Measurements from ENCODE around the gene PLCB4.

PLCB4 gene

GRCh38 chr20:9078826-9079731, 10.2 kb downstream of the PLCB4 start:
- Histone ChIP-seq H3K4me3 (ENCODE audit: low read depth, low read length) (no peak overlapping the region), H3K36me3 (ENCODE audit: control insufficient read depth, insufficient read depth, low read length) (no peaks in the 10 kb centered on the region), H3K4me1 (ENCODE audit: control insufficient read depth, insufficient read depth, low read length) (peaks cover 33% of the 10 kb centered on the region), H3K27me3 (ENCODE audit: control insufficient read depth, insufficient read depth, low read length) (no peaks in the 10 kb centered on the region), H3K9me3 (ENCODE audit: control insufficient read depth, insufficient read depth, low read length) (no peaks in the 10 kb centered on the region), H3K9ac (ENCODE audit: low read depth, low read length) (no peak overlapping the region), H3K27ac (ENCODE audit: low read depth, low read length) (no peak overlapping the region)

DNA sequence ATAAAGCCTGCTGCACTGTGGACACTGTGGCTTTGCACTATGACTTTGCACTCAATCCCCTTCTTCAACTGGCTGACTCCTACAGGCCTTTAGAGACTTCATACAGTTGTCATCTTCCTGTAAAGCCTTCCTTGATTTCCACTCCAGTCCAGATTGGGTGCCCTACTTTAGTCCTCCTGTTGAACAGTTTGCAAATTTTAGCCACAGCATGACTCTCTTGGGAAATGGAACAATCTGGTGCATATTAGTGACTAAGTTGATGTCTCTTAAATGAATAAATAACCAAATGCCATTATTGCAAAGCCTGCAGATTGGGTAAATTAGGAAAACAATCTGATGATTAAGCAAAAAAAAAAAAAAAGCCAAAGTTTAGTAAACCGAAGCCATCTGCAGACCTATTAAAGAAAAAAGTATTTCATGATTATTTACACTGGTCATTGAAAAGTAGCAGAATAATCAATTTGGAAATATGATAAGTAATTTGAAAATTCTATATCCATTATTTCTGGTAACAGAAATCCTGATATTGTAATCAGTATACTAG, 12.6 kb downstream of the PLCB4 start:
- Histone ChIP-seq H3K27me3 (ENCODE audit: control insufficient read depth, insufficient read depth, low read length) (no peaks in the 10 kb centered on the region), H3K9me3 (ENCODE audit: control insufficient read depth, insufficient read depth, low read length) (no peaks in the 10 kb centered on the region), H3K36me3 (ENCODE audit: control insufficient read depth, insufficient read depth, low read length) (no peaks in the 10 kb centered on the region), H3K9ac (ENCODE audit: low read depth, low read length) (no peak overlapping the region), H3K4me3 (ENCODE audit: low read depth, low read length) (no peak overlapping the region), H3K27ac (ENCODE audit: low read depth, low read length) (no peak overlapping the region), H3K4me1 (ENCODE audit: control insufficient read depth, insufficient read depth, low read length) (peaks cover 14% of the 10 kb centered on the region)

- H3K9ac ChIP-seq (ENCODE audit: low read depth, low read length) = no peak overlapping the region
- H3K36me3 ChIP-seq (ENCODE audit: control insufficient read depth, insufficient read depth, low read length) = no peaks in the 10 kb centered on the region
Measured at GRCh38 chr20:9082741-9083140, 13.9 kb downstream of the PLCB4 start.

GRCh38 chr20:9087531-9088217, 18.8 kb downstream of the PLCB4 start:
- Histone ChIP-seq H3K4me3 (ENCODE audit: low read depth, low read length) (no peak overlapping the region), H3K36me3 (ENCODE audit: control insufficient read depth, insufficient read depth, low read length) (no peaks in the 10 kb centered on the region), H3K4me1 (ENCODE audit: control insufficient read depth, insufficient read depth, low read length) (peaks cover 5% of the 10 kb centered on the region; the same call in 1 of the 2 replicates), H3K9me3 (ENCODE audit: control insufficient read depth, insufficient read depth, low read length) (no peaks in the 10 kb centered on the region), H3K27ac (ENCODE audit: low read depth, low read length) (no peak overlapping the region), H3K27me3 (ENCODE audit: control insufficient read depth, insufficient read depth, low read length) (no peaks in the 10 kb centered on the region), H3K9ac (ENCODE audit: low read depth, low read length) (no peak overlapping the region)

More at GRCh38 chr20:9082741-9083140, 13.9 kb downstream of the PLCB4 start:
- H3K27me3 ChIP-seq (ENCODE audit: control insufficient read depth, insufficient read depth, low read length) = no peaks in the 10 kb centered on the region
- H3K9me3 ChIP-seq (ENCODE audit: control insufficient read depth, insufficient read depth, low read length) = no peaks in the 10 kb centered on the region
- H3K4me3 ChIP-seq (ENCODE audit: low read depth, low read length) = no peak overlapping the region
- H3K27ac ChIP-seq (ENCODE audit: low read depth, low read length) = no peak overlapping the region
- H3K4me1 ChIP-seq (ENCODE audit: control insufficient read depth, insufficient read depth, low read length) = peaks cover 11% of the 10 kb centered on the region

DNA sequence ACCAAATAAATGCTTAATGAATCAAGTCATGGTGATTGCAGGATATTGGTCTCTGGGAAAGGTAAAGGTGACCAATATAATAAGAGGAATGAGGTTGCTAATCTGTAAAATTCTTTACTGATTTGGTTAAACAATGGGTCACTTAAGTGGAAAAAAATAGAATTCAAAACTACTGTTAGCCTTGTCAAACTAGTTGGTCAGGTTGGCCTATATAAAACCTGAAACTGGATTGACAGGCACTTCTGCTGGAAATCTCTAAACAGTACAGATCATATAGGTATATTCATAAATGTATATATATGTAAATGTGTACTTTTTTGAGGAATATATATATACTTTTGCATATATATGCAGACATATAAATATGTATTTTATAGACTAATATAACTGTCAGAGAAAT, 19.7 kb downstream of the PLCB4 start:
- Histone ChIP-seq H3K9me3 (ENCODE audit: control insufficient read depth, insufficient read depth, low read length) (no peaks in the 10 kb centered on the region), H3K9ac (ENCODE audit: low read depth, low read length) (no peak overlapping the region), H3K36me3 (ENCODE audit: control insufficient read depth, insufficient read depth, low read length) (no peaks in the 10 kb centered on the region), H3K4me1 (ENCODE audit: control insufficient read depth, insufficient read depth, low read length) (peaks cover 13% of the 10 kb centered on the region; the same call in 1 of the 2 replicates), H3K27me3 (ENCODE audit: control insufficient read depth, insufficient read depth, low read length) (no peaks in the 10 kb centered on the region), H3K27ac (ENCODE audit: low read depth, low read length) (no peak overlapping the region), H3K4me3 (ENCODE audit: low read depth, low read length) (no peak overlapping the region)

DNA sequence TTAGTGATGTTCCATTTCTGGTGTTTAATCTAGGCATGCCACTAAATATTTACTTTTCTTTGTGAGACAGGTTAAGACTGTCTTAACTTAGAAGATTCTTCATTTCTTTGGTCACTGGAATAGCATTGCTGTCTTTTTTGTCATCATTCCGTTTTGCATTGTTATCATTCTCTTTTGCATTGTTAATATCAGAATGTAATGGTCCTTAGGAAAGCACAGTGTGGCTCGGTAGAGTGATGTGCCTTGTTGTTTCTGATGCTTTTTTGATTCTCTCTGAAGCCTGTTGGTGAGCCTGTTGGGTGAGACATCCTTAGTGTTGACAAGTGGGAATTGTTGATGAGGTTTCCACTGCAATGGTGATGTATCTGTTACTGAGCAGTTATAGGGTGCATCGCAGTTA, 23.2 kb downstream of the PLCB4 start:
- Histone ChIP-seq H3K4me1 (ENCODE audit: control insufficient read depth, insufficient read depth, low read length) (peaks cover 13% of the 10 kb centered on the region; the same call in 1 of the 2 replicates), H3K4me3 (ENCODE audit: low read depth, low read length) (no peak overlapping the region), H3K27me3 (ENCODE audit: control insufficient read depth, insufficient read depth, low read length) (no peaks in the 10 kb centered on the region), H3K27ac (ENCODE audit: low read depth, low read length) (no peak overlapping the region), H3K9me3 (ENCODE audit: control insufficient read depth, insufficient read depth, low read length) (no peaks in the 10 kb centered on the region), H3K9ac (ENCODE audit: low read depth, low read length) (no peak overlapping the region), H3K36me3 (ENCODE audit: control insufficient read depth, insufficient read depth, low read length) (no peaks in the 10 kb centered on the region)

DNA sequence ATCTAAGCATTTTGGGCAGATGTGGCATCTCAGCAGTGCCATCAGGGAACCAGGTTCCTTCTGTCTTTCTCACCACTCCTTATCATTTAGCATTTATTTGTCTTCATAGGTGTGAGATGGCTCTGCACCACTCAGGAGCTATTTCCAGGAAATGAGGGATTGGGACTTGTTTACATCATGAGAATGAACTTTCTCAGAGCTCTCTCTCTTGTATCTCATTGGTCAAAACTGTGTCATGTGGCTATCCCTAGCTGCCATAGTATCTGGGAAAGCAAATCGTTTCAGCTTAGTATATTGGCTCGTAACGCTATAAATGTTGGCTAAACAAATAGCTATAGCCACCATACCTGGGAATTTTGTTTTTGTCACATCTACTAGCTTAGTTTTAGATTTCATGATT, 23.8 kb downstream of the PLCB4 start:
- H3K27ac ChIP-seq (ENCODE audit: low read depth, low read length) = no peak overlapping the region
- peaks cover 13% of the 10 kb centered on the region; the same call in 1 of the 2 replicates for H3K4me1 ChIP-seq (ENCODE audit: control insufficient read depth, insufficient read depth, low read length)
- no peaks in the 10 kb centered on the region for H3K36me3 ChIP-seq (ENCODE audit: control insufficient read depth, insufficient read depth, low read length)
- no peaks in the 10 kb centered on the region for H3K9me3 ChIP-seq (ENCODE audit: control insufficient read depth, insufficient read depth, low read length)
- H3K4me3 ChIP-seq (ENCODE audit: low read depth, low read length) = no peak overlapping the region
- H3K27me3 ChIP-seq (ENCODE audit: control insufficient read depth, insufficient read depth, low read length) = no peaks in the 10 kb centered on the region
- H3K9ac ChIP-seq (ENCODE audit: low read depth, low read length) = no peak overlapping the region

DNA sequence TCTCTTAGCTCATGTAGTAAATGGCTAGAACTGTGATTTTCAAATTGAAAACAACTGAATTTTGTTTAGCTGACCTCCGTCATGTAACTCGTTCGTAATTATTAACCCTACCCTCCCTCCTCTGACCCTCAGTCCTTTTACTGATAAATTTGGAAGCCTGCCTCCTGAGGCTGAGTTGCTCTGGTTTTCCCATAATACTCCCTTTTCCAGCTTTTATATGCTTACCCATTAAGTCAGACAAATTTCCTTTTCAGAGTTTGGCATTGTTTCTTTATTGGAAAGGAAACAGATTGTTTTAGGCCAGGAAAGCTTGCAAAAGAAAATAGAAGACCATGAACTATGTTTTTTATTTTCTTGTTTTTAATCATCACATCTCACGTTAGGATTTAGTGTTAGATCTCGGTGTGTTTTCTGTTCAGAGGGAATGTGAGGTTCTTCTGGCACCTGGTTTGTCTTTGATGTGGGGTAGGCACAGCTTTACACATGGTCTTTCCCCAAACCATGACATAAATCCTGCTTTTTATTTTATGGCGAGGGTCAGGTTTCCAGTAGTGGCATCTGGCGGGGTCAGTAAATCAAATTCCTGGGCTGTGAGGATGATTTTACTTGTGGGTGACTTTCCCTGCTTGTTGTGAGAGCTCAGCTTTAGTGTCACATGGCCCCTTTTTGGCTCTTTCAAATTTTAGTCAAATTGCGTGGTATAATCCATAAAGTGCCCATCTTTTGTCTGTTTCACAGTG, 24.5 kb downstream of the PLCB4 start:
- Histone ChIP-seq H3K9me3 (ENCODE audit: control insufficient read depth, insufficient read depth, low read length) (no peaks in the 10 kb centered on the region), H3K36me3 (ENCODE audit: control insufficient read depth, insufficient read depth, low read length) (no peaks in the 10 kb centered on the region), H3K27me3 (ENCODE audit: control insufficient read depth, insufficient read depth, low read length) (no peaks in the 10 kb centered on the region), H3K9ac (ENCODE audit: low read depth, low read length) (no peak overlapping the region), H3K4me1 (ENCODE audit: control insufficient read depth, insufficient read depth, low read length) (peaks cover 13% of the 10 kb centered on the region; the same call in 1 of the 2 replicates), H3K27ac (ENCODE audit: low read depth, low read length) (no peak overlapping the region), H3K4me3 (ENCODE audit: low read depth, low read length) (no peak overlapping the region)

DNA sequence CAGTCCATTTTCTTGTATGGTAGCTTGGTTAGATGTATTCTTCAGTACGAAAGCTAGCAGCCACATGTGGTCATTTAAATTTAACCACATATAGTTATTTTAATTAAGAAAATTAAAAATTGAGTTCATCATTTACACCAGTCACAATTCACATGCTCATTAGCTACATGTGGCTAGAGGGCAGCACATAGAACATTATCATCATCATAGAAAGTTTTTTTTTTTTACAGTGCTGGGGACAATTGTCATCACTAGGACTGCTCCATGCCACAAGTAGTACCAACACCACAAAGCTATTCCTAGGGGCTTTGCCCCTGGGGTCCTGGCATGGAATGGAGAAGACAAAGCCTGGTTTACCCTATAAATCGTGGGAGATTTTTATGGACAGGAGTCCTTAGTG, 30.5 kb downstream of the PLCB4 start:
- Histone ChIP-seq H3K9ac (ENCODE audit: low read depth, low read length) (no peak overlapping the region), H3K36me3 (ENCODE audit: control insufficient read depth, insufficient read depth, low read length) (no peaks in the 10 kb centered on the region), H3K4me3 (ENCODE audit: low read depth, low read length) (no peak overlapping the region), H3K4me1 (ENCODE audit: control insufficient read depth, insufficient read depth, low read length) (no peaks in the 10 kb centered on the region), H3K9me3 (ENCODE audit: control insufficient read depth, insufficient read depth, low read length) (no peaks in the 10 kb centered on the region), H3K27me3 (ENCODE audit: control insufficient read depth, insufficient read depth, low read length) (no peaks in the 10 kb centered on the region), H3K27ac (ENCODE audit: low read depth, low read length) (no peak overlapping the region)

DNA sequence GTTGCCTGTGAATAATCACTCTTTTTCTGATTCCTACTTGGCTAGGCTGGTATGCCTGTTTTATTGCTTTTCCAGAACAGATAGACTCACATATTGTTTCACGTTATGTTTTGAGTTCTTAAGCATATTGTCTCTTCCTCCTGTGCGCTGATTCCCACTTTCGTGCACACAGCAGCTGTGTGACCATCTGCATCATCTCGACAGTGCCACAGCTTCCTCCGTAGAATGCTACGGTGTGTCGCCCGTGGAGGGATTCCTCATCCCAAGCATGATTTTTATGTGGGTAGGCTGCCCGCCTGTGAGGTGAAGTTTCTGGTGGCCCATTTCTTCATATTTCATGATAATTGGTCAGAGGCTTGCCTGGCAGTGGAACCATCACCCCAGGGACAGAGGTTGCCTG, 31.8 kb downstream of the PLCB4 start:
- Histone ChIP-seq H3K4me3 (ENCODE audit: low read depth, low read length) (no peak overlapping the region), H3K4me1 (ENCODE audit: control insufficient read depth, insufficient read depth, low read length) (no peaks in the 10 kb centered on the region), H3K9ac (ENCODE audit: low read depth, low read length) (no peak overlapping the region)

More for the DNA sequence above, 31.8 kb downstream of the PLCB4 start:
- Histone ChIP-seq H3K27me3 (ENCODE audit: control insufficient read depth, insufficient read depth, low read length) (no peaks in the 10 kb centered on the region), H3K36me3 (ENCODE audit: control insufficient read depth, insufficient read depth, low read length) (no peaks in the 10 kb centered on the region), H3K27ac (ENCODE audit: low read depth, low read length) (no peak overlapping the region), H3K9me3 (ENCODE audit: control insufficient read depth, insufficient read depth, low read length) (no peaks in the 10 kb centered on the region)

Measured in HUES48 (cell line).